ENCODE data around the gene GPR31.

DNA sequence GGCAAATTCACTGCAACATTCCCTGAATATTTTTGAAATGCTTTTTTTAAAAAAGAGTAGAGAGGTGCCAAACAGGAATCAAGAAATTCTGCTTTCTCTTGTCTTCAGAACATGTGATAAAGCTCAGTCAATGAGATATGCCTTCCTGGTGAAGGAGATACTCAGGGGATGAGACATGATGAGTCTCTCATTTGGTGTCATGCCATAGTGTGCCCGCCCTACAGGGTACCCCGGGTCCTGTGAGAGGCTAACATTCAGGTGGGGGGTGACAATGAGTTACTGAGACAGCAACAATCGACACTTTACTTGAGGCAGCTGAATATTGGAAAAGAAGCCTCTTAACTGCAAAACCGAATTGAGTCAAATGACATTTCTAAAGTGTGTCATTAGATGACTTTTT lies 28.2 kb downstream of the GPR31 start:
- no peak for TF ChIP-seq EGR1 (IDR thresholded peaks at IDR 0.05)
- TF ChIP-seq CEBPB (IDR thresholded peaks at IDR 0.05): no peak
- no peak for TF ChIP-seq YY1 (IDR thresholded peaks at IDR 0.05; ENCODE audit: low read depth)
- TF ChIP-seq CREB1 (IDR thresholded peaks at IDR 0.05; ENCODE audit: low read depth): no peak
- TF ChIP-seq, protein P1, sequence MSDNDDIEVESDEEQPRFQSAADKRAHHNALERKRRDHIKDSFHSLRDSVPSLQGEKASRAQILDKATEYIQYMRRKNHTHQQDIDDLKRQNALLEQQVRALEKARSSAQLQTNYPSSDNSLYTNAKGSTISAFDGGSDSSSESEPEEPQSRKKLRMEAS (IDR thresholded peaks at IDR 0.05): no peak
- TF ChIP-seq RAD21 (IDR thresholded peaks at IDR 0.05; ENCODE audit: low read depth): no peak
- no peak for TF ChIP-seq ZBTB7A (IDR thresholded peaks at IDR 0.05; ENCODE audit: low read depth)
- TF ChIP-seq FOXM1 (IDR thresholded peaks at IDR 0.05; ENCODE audit: borderline replicate concordance, low read depth): no peak
